Fibroblast of skin of right biceps (primary cell): ENCODE results near the gene OR9G1.
"Not testable (repeated sequence)": the region's sequence is repeated elsewhere in the genome, so short reads cannot be mapped to it uniquely, and the experiment has no call there.

Experiments
- DNase-seq: peaks from one replicate; pipeline ENCODE4 v3.0.0-alpha.2; 2013

OR9G1 gene

GRCh38 chr11:56698795-56699194 is at the start of gene OR9G1:
Gene OR9G1, plus strand, starts transcription at chr11:56699095. Its CDS starts 1,293 bp downstream, at chr11:56700388.
- no peak for DNase-seq

- no peak for DNase-seq
Observed at GRCh38 chr11:56659755-56660154, 39.1 kb upstream of the OR9G1 start.

- DNase-seq: no peak
Observed at GRCh38 chr11:56663386-56663785, 35.5 kb upstream of the OR9G1 start, which contains the start of gene OR5AR1. Gene OR5AR1, plus strand, starts transcription at chr11:56663686. Its CDS starts 0 bp downstream, at chr11:56663686.

- no peak for DNase-seq
Observed at GRCh38 chr11:56670984-56671383, 27.9 kb upstream of the OR9G1 start.

GRCh38 chr11:56688554-56689100 is 10.3 kb upstream of the OR9G1 start:
- no peak for DNase-seq

GRCh38 chr11:56691179-56691578 is 7.7 kb upstream of the OR9G1 start:
- DNase-seq: not testable (repeated sequence)

- DNase-seq: no peak
Observed at GRCh38 chr11:56693428-56693827, 5.5 kb upstream of the OR9G1 start.

- no peak for DNase-seq
Observed at GRCh38 chr11:56700242-56700913, 1.5 kb downstream of the OR9G1 start.

- no peak for DNase-seq
Observed at GRCh38 chr11:56700914-56701485, 2.1 kb downstream of the OR9G1 start.

GRCh38 chr11:56705784-56706396 is 7.0 kb downstream of the OR9G1 start:
- no peak for DNase-seq

GRCh38 chr11:56706486-56706885 is 7.6 kb downstream of the OR9G1 start:
- no peak for DNase-seq

- DNase-seq: no peak
Observed at GRCh38 chr11:56714206-56714605, 15.3 kb downstream of the OR9G1 start.

- DNase-seq: no peak
Observed at GRCh38 chr11:56716379-56716854, 17.5 kb downstream of the OR9G1 start.

GRCh38 chr11:56720513-56720912 is 21.6 kb downstream of the OR9G1 start:
- DNase-seq: no peak

GRCh38 chr11:56740107-56740506 is 41.2 kb downstream of the OR9G1 start:
- no peak for DNase-seq

GRCh38 chr11:56740886-56741285 is 42.0 kb downstream of the OR9G1 start:
- no peak for DNase-seq

GRCh38 chr11:56748597-56748996 is 49.7 kb downstream of the OR9G1 start, which contains the start of gene OR9G4:
Gene OR9G4, minus strand, starts transcription at chr11:56748697. Its CDS starts 4,931 bp downstream, at chr11:56743766.
- DNase-seq: no peak

- no peak for DNase-seq
Observed at GRCh38 chr11:56750190-56750589, 51.3 kb downstream of the OR9G1 start.

GRCh38 chr11:56751480-56751879 is 52.6 kb downstream of the OR9G1 start:
- DNase-seq: no peak
